Adrenal gland (tissue), 5 donors: ENCODE results near the gene AP4M1.

Source experiments
- CTCF ChIP-seq, 6 experiments: fragments of 450-650 bp in 4 of 6; fragments of 200-600 bp in 2 of 6; sonication (generic) in 1 of 6; IDR thresholded peaks; 1 replicate in 5 of 6; 2 replicates in 1 of 6; pipeline versions ENCODE4 v1.5.1 to v1.8.0; 2016 to 2021; ENCODE audit warnings: antibody characterized with exemption in 6 of 6, mild to moderate bottlenecking in 2 of 6, moderate library complexity in 1 of 6
- POLR2A ChIP-seq, 2 donors: fragments of 450-650 bp; IDR thresholded peaks; one replicate each; pipeline ENCODE4 v1.6.1; 2017; ENCODE audit warnings: antibody characterized with exemption in 2 of 2, mild to moderate bottlenecking in 2 of 2, moderate library complexity in 1 of 2
- donor health status: DM: no; HTN: no; CAD: no.

- TF ChIP-seq CTCF (IDR thresholded peaks at IDR 0.05) (no peak), POLR2A (IDR thresholded peaks at IDR 0.05) (no peak)
Observed at GRCh38 chr7:100072462-100072861, 29.0 kb upstream of the AP4M1 start.
